GM12878 (cell line): ENCODE measurements around the gene USP25.

ENCODE experiments used
- ETV6 ChIP-seq, 2 experiments: fragments of 450-650 bp in 1 of 2; IDR thresholded peaks in 1 of 2; conservative IDR thresholded peaks in 1 of 2; 2 replicates each; pipeline ENCODE4 v1.6.1; 2014; ENCODE audit warnings: antibody characterized with exemption in 1 of 2, borderline replicate concordance in 1 of 2, low read depth in 1 of 2, mild to moderate bottlenecking in 1 of 2, moderate library complexity in 1 of 2
- HDAC2 ChIP-seq: fragments of 200-600 bp; sonication (generic); IDR thresholded peaks from 2 replicates; pipeline ENCODE4 v1.6.1; 2017
- PAX5 ChIP-seq: IDR thresholded peaks from 2 replicates; pipeline ENCODE4 v1.6.1; 2011; ENCODE audit warnings: low read depth, low read length, borderline replicate concordance
- ZNF217 ChIP-seq: fragments of 450-650 bp; IDR thresholded peaks from 2 replicates; pipeline ENCODE4 v1.6.1; 2017; ENCODE audit warnings: antibody characterized with exemption, mild to moderate bottlenecking
- TF ChIP-seq, protein P1 (sequence below): fragments of 450-650 bp; IDR thresholded peaks from 2 replicates; pipeline ENCODE4 v1.6.1; 2016; ENCODE audit warnings: mild to moderate bottlenecking, moderate library complexity, borderline replicate concordance
- TF ChIP-seq, protein P2 (sequence below), 3 experiments: IDR thresholded peaks in 2 of 3; conservative IDR thresholded peaks in 1 of 3; 2 replicates each; pipeline ENCODE4 v1.5.1; 2011; ENCODE audit warnings: low read depth in 3 of 3, low read length in 3 of 3, mild to moderate bottlenecking in 3 of 3, control low read depth in 2 of 3, moderate library complexity in 2 of 3, inconsistent platforms in 1 of 3, mixed read lengths in 1 of 3; ENCODE audit not compliant: control insufficient read depth in 2 of 3, insufficient read depth in 1 of 3; ENCODE audit errors: extremely low read depth in 1 of 3
- TF ChIP-seq, protein P3 (sequence below): fragments of 150-350 bp; IDR thresholded peaks from 2 replicates; pipeline ENCODE4 v1.6.1; 2016; ENCODE audit warnings: low read depth, low read length
- TF ChIP-seq, protein P4 (sequence below): IDR thresholded peaks from 2 replicates; pipeline ENCODE4 v1.6.1; 2012; ENCODE audit warnings: low read depth, low read length, improper control_type of control experiment

DNA sequence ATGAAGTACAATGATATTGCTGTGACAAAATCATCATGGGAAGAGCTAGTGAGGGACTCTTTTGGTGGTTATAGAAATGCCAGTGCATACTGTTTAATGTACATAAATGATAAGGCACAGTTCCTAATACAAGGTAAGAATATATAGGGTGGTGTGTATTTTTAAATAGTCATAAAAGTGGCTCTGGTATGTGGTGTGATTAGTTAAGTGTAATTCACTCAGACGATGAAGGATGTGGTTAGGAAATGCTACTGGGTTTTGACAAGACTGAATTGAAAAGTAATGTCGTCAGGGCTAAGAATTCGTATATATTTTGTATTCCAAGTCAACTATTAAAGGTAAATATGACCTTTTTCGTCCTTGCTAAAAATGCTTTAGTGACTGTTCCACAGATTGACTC is 101.7 kb downstream of the USP25 start:
- TF ChIP-seq ZNF217, result no peak
- TF ChIP-seq, protein P1, sequence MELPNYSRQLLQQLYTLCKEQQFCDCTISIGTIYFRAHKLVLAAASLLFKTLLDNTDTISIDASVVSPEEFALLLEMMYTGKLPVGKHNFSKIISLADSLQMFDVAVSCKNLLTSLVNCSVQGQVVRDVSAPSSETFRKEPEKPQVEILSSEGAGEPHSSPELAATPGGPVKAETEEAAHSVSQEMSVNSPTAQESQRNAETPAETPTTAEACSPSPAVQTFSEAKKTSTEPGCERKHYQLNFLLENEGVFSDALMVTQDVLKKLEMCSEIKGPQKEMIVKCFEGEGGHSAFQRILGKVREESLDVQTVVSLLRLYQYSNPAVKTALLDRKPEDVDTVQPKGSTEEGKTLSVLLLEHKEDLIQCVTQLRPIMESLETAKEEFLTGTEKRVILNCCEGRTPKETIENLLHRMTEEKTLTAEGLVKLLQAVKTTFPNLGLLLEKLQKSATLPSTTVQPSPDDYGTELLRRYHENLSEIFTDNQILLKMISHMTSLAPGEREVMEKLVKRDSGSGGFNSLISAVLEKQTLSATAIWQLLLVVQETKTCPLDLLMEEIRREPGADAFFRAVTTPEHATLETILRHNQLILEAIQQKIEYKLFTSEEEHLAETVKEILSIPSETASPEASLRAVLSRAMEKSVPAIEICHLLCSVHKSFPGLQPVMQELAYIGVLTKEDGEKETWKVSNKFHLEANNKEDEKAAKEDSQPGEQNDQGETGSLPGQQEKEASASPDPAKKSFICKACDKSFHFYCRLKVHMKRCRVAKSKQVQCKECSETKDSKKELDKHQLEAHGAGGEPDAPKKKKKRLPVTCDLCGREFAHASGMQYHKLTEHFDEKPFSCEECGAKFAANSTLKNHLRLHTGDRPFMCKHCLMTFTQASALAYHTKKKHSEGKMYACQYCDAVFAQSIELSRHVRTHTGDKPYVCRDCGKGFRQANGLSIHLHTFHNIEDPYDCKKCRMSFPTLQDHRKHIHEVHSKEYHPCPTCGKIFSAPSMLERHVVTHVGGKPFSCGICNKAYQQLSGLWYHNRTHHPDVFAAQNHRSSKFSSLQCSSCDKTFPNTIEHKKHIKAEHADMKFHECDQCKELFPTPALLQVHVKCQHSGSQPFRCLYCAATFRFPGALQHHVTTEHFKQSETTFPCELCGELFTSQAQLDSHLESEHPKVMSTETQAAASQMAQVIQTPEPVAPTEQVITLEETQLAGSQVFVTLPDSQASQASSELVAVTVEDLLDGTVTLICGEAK, result no peak
- TF ChIP-seq, protein P2, sequence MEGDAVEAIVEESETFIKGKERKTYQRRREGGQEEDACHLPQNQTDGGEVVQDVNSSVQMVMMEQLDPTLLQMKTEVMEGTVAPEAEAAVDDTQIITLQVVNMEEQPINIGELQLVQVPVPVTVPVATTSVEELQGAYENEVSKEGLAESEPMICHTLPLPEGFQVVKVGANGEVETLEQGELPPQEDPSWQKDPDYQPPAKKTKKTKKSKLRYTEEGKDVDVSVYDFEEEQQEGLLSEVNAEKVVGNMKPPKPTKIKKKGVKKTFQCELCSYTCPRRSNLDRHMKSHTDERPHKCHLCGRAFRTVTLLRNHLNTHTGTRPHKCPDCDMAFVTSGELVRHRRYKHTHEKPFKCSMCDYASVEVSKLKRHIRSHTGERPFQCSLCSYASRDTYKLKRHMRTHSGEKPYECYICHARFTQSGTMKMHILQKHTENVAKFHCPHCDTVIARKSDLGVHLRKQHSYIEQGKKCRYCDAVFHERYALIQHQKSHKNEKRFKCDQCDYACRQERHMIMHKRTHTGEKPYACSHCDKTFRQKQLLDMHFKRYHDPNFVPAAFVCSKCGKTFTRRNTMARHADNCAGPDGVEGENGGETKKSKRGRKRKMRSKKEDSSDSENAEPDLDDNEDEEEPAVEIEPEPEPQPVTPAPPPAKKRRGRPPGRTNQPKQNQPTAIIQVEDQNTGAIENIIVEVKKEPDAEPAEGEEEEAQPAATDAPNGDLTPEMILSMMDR (IDR thresholded peaks at IDR 0.05 in 2 of 3, conservative IDR thresholded peaks at IDR 0.05 in 1 of 3; ENCODE audit: control insufficient read depth in 2 of 3, extremely low read depth in 1 of 3, insufficient read depth in 1 of 3, low read depth in 3 of 3, low read length in 3 of 3), result no peak
- TF ChIP-seq, protein P3, sequence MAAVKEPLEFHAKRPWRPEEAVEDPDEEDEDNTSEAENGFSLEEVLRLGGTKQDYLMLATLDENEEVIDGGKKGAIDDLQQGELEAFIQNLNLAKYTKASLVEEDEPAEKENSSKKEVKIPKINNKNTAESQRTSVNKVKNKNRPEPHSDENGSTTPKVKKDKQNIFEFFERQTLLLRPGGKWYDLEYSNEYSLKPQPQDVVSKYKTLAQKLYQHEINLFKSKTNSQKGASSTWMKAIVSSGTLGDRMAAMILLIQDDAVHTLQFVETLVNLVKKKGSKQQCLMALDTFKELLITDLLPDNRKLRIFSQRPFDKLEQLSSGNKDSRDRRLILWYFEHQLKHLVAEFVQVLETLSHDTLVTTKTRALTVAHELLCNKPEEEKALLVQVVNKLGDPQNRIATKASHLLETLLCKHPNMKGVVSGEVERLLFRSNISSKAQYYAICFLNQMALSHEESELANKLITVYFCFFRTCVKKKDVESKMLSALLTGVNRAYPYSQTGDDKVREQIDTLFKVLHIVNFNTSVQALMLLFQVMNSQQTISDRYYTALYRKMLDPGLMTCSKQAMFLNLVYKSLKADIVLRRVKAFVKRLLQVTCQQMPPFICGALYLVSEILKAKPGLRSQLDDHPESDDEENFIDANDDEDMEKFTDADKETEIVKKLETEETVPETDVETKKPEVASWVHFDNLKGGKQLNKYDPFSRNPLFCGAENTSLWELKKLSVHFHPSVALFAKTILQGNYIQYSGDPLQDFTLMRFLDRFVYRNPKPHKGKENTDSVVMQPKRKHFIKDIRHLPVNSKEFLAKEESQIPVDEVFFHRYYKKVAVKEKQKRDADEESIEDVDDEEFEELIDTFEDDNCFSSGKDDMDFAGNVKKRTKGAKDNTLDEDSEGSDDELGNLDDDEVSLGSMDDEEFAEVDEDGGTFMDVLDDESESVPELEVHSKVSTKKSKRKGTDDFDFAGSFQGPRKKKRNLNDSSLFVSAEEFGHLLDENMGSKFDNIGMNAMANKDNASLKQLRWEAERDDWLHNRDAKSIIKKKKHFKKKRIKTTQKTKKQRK, result no peak
- TF ChIP-seq PAX5, result no peak
- no peak for TF ChIP-seq HDAC2
- TF ChIP-seq, protein P4, sequence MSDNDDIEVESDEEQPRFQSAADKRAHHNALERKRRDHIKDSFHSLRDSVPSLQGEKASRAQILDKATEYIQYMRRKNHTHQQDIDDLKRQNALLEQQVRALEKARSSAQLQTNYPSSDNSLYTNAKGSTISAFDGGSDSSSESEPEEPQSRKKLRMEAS, result no peak
- TF ChIP-seq ETV6 (conservative IDR thresholded peaks at IDR 0.05 in 1 of 2, IDR thresholded peaks at IDR 0.05 in 1 of 2; ENCODE audit: borderline replicate concordance in 1 of 2, low read depth in 1 of 2), result no peak
